Measurements from ENCODE around the gene TMEM45B. TPM values are rescaled to one million over a fixed set of nuclear protein-coding genes. Genes with fewer than 3 reads are reported as not detected.

The TMEM45B gene
- total and polyA plus RNA-seq, 11 donors = 0.04 TPM; not detected in 10

DNA sequence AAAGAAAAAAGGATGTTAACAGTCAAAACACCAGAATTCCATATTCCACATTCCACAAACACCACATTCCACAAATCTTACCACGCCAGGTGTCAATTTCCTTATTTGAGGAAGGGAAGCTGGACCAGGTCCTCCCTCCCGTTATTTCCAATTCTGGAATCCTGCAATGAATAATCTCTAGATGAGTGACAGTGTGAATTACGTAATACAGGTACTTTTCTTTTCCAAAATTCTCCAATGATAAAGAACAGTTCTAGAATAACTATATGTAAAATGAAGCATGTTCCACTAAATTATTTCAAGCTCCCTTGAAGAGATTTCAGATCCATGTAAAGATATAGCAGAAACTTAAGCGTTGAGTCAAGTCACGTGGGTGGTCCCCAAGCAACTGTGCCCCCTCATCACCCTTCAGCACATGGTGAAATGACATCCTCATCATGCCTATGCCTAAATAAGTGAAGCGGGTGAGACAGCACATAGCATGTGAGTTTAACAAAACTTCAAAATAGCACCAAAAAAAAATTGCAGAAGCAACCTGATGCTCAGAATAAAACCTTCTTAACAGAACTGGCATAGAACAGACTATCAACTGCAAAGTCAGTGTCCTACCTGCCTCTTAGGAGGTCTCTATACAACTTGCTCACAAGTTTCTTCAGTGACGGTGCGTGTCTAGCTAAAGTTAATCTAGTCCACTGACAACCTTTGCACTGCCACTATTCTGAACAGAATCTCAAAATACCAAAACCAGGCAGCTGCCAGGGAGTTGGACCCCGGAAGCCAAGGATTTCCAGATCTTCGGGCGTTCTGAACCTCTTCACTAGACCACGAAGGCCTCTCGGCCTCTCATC lies 78.9 kb downstream of the TMEM45B start:
- Histone ChIP-seq H3K27ac (peak overlapping the region in 9 of 12 donors; percentile 58 to 87 (median 82)), H3K27me3 (no peaks in the 10 kb centered on the region), H3K36me3 (peaks cover 0 to 38% (median 28%) of the 10 kb centered on the region in 9 donors), H3K4me3 (peak overlapping the region; percentile 61 to 97 (median 82)), H3K4me1 (peaks cover 0 to 19% (median 11%) of the 10 kb centered on the region in 12 donors), H3K9me3 (no peaks in the 10 kb centered on the region)
- intact Hi-C loops (cut with DNase I) = loop anchor here in 1 of 10 donors (10.0 kb wide), 1 partner anchor 1020 kb away; the partner anchor contains the start of gene SNX19
- 26 to 28% (median 26%) methylated on average over 13 of the region's 13 CpGs for WGBS, 4 donors
- DNase-seq (no peak), ATAC-seq (peak in 3 of 4 donors; percentile 11 to 20 (median 14))
- TF ChIP-seq, protein P1, sequence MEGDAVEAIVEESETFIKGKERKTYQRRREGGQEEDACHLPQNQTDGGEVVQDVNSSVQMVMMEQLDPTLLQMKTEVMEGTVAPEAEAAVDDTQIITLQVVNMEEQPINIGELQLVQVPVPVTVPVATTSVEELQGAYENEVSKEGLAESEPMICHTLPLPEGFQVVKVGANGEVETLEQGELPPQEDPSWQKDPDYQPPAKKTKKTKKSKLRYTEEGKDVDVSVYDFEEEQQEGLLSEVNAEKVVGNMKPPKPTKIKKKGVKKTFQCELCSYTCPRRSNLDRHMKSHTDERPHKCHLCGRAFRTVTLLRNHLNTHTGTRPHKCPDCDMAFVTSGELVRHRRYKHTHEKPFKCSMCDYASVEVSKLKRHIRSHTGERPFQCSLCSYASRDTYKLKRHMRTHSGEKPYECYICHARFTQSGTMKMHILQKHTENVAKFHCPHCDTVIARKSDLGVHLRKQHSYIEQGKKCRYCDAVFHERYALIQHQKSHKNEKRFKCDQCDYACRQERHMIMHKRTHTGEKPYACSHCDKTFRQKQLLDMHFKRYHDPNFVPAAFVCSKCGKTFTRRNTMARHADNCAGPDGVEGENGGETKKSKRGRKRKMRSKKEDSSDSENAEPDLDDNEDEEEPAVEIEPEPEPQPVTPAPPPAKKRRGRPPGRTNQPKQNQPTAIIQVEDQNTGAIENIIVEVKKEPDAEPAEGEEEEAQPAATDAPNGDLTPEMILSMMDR (IDR thresholded peaks at IDR 0.05) = no peak
- TF ChIP-seq POLR2A (IDR thresholded peaks at IDR 0.05) = no peak

DNA sequence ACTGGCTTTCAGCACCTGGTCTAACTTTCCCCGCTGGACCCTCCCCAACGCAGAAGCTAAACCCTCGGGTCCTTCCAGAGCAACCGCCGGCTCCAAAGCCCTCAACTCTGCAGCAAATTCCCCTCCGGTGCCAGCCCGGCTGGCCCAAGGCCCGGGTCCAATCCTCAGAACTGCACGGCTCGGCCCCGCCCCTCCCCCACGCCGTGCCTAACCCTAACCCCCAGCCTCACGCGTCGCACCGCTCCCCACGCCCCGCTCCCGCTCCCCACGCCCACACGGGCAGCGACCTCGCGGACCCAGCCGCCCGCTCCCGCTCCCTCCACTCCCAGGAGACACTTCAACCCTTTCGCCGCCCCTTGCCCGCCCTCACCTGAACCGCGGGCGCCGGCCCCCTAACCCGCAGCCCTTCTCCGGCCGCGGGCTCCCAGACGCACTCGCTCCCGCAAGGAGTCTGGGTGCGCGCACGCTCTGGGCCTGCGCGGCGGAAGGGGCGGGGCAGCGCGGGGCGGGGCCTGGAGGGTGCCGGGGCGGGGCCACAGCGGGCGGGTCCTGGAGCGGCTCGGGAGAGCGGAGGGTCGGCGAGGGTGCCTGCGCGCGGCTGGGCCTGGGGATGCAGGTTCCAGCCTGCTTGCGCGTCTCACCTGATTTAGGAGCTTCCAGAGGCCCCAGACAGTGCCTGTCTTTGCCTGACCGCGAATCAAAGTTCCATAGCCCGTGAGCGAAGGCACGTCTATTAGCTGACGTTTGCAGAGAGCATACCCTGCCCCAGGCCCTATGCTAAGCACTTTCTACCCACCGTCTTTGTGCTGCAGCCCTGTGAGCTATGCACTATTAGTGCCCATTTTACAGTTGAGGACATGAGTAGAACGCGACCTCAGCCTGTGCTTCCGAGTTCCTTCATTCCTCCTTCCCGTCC lies 79.7 kb downstream of the TMEM45B start, which contains the start of gene NFRKB:
TSS of gene NFRKB (minus strand) at position 453 of the 916 bp plus-strand sequence. CDS start 2,729 bp downstream, outside the sequence.
- WGBS, 4 donors = 1 to 3% (median 2%) methylated on average over 19 to 77 of the region's 77 CpGs
- peaks cover 0 to 38% (median 25%) of the 10 kb centered on the region in 9 donors for H3K36me3 ChIP-seq
- intact Hi-C loops (cut with DNase I) = loop anchor here in 1 of 10 donors (10.0 kb wide), 1 partner anchor 1019 kb away; the partner anchor contains the start of gene SNX19
- peak; percentile 84 to 95 (median 90) for DNase-seq
- H3K27me3 ChIP-seq = no peaks in the 10 kb centered on the region
- TF ChIP-seq, protein P1 (IDR thresholded peaks at IDR 0.05) = peak in 2 of 12 donors; percentile 37 to 38
- TF ChIP-seq POLR2A (IDR thresholded peaks at IDR 0.05) = peak in 1 of 2 donors; percentile 80
- peak; percentile 94 to 100 (median 99) for ATAC-seq
- no peaks in the 10 kb centered on the region for H3K9me3 ChIP-seq
- peak within 1 kb of the TSS in 11 of 12 donors; percentile 33 to 87 (median 80) for H3K27ac ChIP-seq
- peak within 1 kb of the TSS; percentile 61 to 97 (median 82) for H3K4me3 ChIP-seq
- peaks cover 0 to 19% (median 11%) of the 10 kb centered on the region in 12 donors for H3K4me1 ChIP-seq

DNA sequence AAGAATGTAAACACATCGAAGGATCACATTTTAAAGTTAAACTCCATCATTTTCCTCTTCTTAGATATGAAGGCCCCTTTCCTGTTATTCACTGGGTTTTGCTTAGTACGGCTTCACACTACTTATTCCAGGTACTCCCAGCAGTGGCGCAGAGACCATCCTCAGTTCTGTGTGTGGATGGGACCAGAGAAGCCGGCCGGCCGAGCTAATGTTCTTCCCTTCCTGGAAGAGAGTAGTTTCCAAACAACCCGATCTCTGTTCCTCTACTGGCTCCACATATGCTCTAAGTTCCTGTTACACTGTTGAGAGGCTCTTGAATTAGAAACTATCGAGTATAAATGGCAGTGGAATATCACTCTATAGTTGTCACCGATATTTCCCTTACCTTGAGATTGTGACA lies 80.4 kb downstream of the TMEM45B start:
- Histone ChIP-seq H3K4me1 (peaks cover 0 to 19% (median 11%) of the 10 kb centered on the region in 12 donors), H3K27me3 (no peaks in the 10 kb centered on the region), H3K4me3 (peak overlapping the region; percentile 61 to 97 (median 82)), H3K36me3 (peaks cover 0 to 36% (median 20%) of the 10 kb centered on the region in 9 donors), H3K27ac (peak overlapping the region in 11 of 12 donors; percentile 32 to 87 (median 80)), H3K9me3 (no peaks in the 10 kb centered on the region)
- intact Hi-C loops (cut with DNase I) = loop anchor here in 1 of 10 donors (10.0 kb wide), 1 partner anchor 1019 kb away; the partner anchor contains the start of gene SNX19
- WGBS, 4 donors = 71 to 75% (median 73%) methylated on average over 9 of the region's 9 CpGs
- DNase-seq = peak in 1 of 5 donors; percentile 42
- ATAC-seq = peak in 2 of 4 donors; percentile 11 to 19
- TF ChIP-seq POLR2A (IDR thresholded peaks at IDR 0.05) = no peak
- TF ChIP-seq, protein P1 (IDR thresholded peaks at IDR 0.05) = no peak
